RWPE2 (cell line): Measurements from ENCODE around the gene TTC28.

ENCODE experiments used
- ATAC-seq: fragments of 200-7000 bp; cut with Tn5 transposase; 3 replicates; pipeline ENCODE4 v1.9.1; 2021; ENCODE audit warnings: low read depth
- DNase-seq: peaks from one replicate; pipeline ENCODE4 v3.0.0-alpha.2; 2020; ENCODE audit warnings: low spot score
- H3K27ac ChIP-seq: fragments of 450-650 bp; 2 replicates; pipeline ENCODE4 v1.5.1; 2017; ENCODE audit warnings: mild to moderate bottlenecking; ENCODE audit not compliant: poor library complexity, severe bottlenecking
- H3K27me3 ChIP-seq: fragments of 250-450 bp; sonication (Bioruptor Pico); 2 replicates; pipeline ENCODE4 v1.5.1; 2021; ENCODE audit warnings: mild to moderate bottlenecking, moderate library complexity; ENCODE audit not compliant: insufficient read depth, poor library complexity, severe bottlenecking
- H3K36me3 ChIP-seq: fragments of 250-450 bp; sonication (Bioruptor Pico); 2 replicates; pipeline ENCODE4 v1.5.1; 2020; ENCODE audit warnings: low read depth, mild to moderate bottlenecking, moderate library complexity
- H3K4me1 ChIP-seq: fragments of 250-450 bp; sonication (Bioruptor Pico); 2 replicates; pipeline ENCODE4 v1.5.1; 2021; ENCODE audit warnings: mild to moderate bottlenecking, moderate library complexity; ENCODE audit not compliant: insufficient read depth, poor library complexity, severe bottlenecking
- H3K4me3 ChIP-seq: fragments of 250-450 bp; sonication (Bioruptor Pico); 2 replicates; pipeline ENCODE4 v1.5.1; 2021; ENCODE audit warnings: mild to moderate bottlenecking, moderate library complexity; ENCODE audit not compliant: severe bottlenecking
- H3K9me3 ChIP-seq: fragments of 250-450 bp; sonication (Bioruptor Pico); 2 replicates; pipeline ENCODE4 v1.5.1; 2021; ENCODE audit warnings: mild to moderate bottlenecking, moderate library complexity; ENCODE audit not compliant: severe bottlenecking
- CTCF ChIP-seq: fragments of 450-650 bp; IDR thresholded peaks from one replicate; pipeline ENCODE4 v1.5.1; 2017; ENCODE audit warnings: mild to moderate bottlenecking, moderate library complexity; ENCODE audit not compliant: poor library complexity, severe bottlenecking

Gene TTC28

DNA sequence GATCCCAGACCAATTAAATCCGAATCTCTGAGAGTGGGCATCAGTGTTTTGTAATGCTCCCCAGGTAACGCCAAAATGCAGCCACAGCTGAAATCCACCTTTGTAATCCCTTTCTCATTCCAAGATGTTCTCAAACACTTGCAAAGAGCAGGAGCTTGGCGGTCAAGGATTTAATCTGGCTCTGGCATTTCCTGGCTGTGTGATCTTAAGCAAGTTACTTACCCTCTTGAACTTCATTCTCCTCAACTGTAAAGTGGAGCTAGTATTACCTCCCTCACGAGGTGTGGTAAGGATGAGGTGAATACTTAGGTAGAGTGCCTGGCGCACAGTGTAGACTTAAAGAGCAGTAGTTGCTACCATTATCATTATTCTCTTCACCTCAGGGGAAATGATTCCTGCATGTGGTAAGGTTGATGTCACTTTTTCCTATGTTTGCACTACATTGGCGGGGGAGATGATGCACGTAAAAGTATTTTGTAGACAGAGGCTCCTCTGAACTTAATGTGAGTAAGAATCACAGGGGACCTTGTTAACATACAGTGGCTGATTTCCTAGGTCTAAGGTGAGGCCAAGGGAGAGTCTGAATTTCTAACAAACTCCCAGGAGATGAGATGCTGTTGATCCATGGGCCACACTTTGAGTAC, 550.2 kb downstream of the TTC28 start:
- DNase-seq (no peak), ATAC-seq (no peak)
- no peaks in the 10 kb centered on the region for H3K36me3 ChIP-seq
- H3K4me3 ChIP-seq = no peak overlapping the region
- H3K9me3 ChIP-seq = no peaks in the 10 kb centered on the region
- H3K27ac ChIP-seq = no peak overlapping the region
- no peak for TF ChIP-seq CTCF
- H3K4me1 ChIP-seq = peaks cover 2% of the 10 kb centered on the region
- no peaks in the 10 kb centered on the region for H3K27me3 ChIP-seq

- H3K27me3 ChIP-seq = no peaks in the 10 kb centered on the region
- H3K27ac ChIP-seq = no peak overlapping the region
- no peak for DNase-seq
- H3K9me3 ChIP-seq = no peaks in the 10 kb centered on the region
- H3K4me3 ChIP-seq = no peak overlapping the region
- ATAC-seq = no peak
- TF ChIP-seq CTCF = no peak
- H3K36me3 ChIP-seq = no peaks in the 10 kb centered on the region
- H3K4me1 ChIP-seq = peaks cover 6% of the 10 kb centered on the region
Measured at GRCh38 chr22:28128827-28129226, 550.8 kb downstream of the TTC28 start.

GRCh38 chr22:28125799-28126198, 553.8 kb downstream of the TTC28 start:
- Histone ChIP-seq H3K4me1 (peaks cover 6% of the 10 kb centered on the region), H3K36me3 (no peaks in the 10 kb centered on the region), H3K27me3 (no peaks in the 10 kb centered on the region), H3K4me3 (no peak overlapping the region), H3K9me3 (no peaks in the 10 kb centered on the region), H3K27ac (no peak overlapping the region)
- no peak for ATAC-seq
- DNase-seq = no peak
- no peak for TF ChIP-seq CTCF

DNA sequence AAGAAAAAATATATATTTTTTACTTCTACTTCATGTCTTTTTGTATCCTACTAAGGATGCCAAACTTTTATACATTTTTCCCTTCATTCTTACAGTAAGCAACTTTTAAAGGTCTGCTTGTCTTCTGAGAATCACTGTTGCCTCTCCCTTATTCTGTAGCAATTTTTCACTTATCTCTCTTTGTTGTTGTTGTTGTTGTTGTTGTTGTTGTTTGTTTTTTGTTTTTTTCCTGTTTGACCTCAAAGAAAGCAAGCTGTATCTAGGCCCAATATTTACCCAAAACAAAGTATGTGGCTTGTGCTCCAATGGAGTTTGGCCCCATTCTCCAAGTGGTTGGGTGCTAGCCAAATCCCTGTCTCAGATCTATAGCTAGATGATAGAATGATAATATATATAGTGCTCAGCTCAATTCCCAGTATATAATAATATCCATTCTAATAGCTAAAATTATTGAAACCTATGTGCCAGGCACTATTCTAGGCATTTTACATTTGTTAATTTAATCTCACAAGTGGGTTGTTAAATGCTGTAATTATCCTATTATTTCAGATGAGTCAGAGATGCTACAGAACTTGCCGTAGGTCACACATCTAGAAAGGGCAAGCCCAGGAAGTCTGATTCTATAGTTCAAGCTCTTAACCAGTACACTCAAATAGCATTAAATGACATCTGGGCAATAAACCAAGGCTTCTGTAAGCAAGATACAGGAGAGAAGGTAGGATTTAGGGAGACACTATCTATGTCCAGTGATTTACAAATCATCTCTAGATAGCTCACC, 555.5 kb downstream of the TTC28 start:
- H3K27ac ChIP-seq = no peak overlapping the region
- no peaks in the 10 kb centered on the region for H3K9me3 ChIP-seq
- H3K4me3 ChIP-seq = no peak overlapping the region
- DNase-seq (no peak), ATAC-seq (peak; percentile 42; the same call in 2 of the 3 replicates)
- H3K27me3 ChIP-seq = no peaks in the 10 kb centered on the region
- H3K4me1 ChIP-seq = peaks cover 6% of the 10 kb centered on the region
- H3K36me3 ChIP-seq = no peaks in the 10 kb centered on the region
- TF ChIP-seq CTCF = no peak
